RWPE1 (cell line): ENCODE measurements around the gene STARD13.

ENCODE experiments used
- CTCF ChIA-PET: fragments of 350-600 bp; sonication (Branson Sonifier 250); formaldehyde crosslinking; extraction: SDS; loops from one replicate; lab custom pipeline; 2021; lab: Yijun Ruan, JAX
- POLR2A ChIA-PET: fragments of 400-600 bp; formaldehyde crosslinking; extraction: SDS; loops from one replicate; lab custom pipeline; 2020; ENCODE audit warnings: antibody characterized with exemption; ENCODE audit not compliant: low non-redundant PET; lab: Yijun Ruan, JAX
- DNase-seq: peaks from one replicate; pipeline ENCODE4 v3.0.0; 2012; ENCODE audit warnings: low spot score
- H3K27ac ChIP-seq: fragments of 450-650 bp; 2 replicates; pipeline ENCODE4 v1.5.1; 2017
- CTCF ChIP-seq: fragments of 450-650 bp; conservative IDR thresholded peaks from 2 replicates; pipeline ENCODE4 v1.5.1; 2017; ENCODE audit warnings: low read depth, mild to moderate bottlenecking

Gene STARD13

DNA sequence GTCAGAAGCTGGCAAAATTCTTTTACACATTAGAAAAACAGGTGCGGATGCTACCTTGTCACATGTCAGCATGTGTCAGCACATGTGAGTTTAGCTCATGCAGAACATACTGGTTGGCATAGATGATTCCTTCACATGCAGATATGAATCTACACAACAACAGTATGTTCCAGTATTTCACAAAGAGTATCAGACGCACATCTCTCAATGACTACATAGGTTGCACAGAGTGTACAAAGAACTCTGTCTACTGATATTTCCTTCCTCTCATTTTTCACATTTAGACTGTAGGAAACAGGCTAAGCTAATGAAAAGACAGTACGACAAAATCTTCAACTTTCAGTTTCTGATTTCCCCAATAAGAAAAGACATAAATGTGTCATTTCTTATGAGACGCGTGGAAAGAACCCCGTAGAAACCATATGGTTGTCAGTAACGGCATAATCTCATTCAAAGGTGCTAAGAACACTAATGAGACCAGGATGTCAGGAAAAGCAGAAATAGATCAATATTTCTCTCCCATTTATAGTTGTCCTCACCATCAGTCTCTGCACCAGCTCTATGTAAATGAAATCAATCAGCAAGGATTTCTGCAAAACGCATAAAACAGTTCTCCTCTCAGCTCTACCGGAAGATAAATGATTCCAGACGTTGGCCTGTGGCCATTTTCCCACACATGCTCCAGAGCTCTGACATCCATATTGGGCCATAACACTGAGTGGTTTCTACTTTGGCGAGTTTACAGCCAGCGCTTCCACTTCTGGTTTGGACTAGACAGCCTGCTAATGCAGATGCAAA, 81.2 kb downstream of the STARD13 start:
- ChIA-PET POLR2A (no interaction called here), CTCF (no interaction called here)
- no peak for DNase-seq
- no peak overlapping the region for H3K27ac ChIP-seq
- no peak for TF ChIP-seq CTCF

GRCh38 chr13:33202644-33203169, 82.8 kb downstream of the STARD13 start:
- TF ChIP-seq CTCF, result no peak
- ChIA-PET CTCF (no interaction called here), POLR2A (no interaction called here)
- DNase-seq, result no peak
- H3K27ac ChIP-seq, result no peak overlapping the region

- no peak for TF ChIP-seq CTCF
- CTCF ChIA-PET, result no interaction called here
- no peak for DNase-seq
- no peak overlapping the region for H3K27ac ChIP-seq
- POLR2A ChIA-PET, result no interaction called here
Observed at GRCh38 chr13:33201659-33202058, 83.9 kb downstream of the STARD13 start.

GRCh38 chr13:33199289-33199850, 86.2 kb downstream of the STARD13 start:
- ChIA-PET POLR2A (no interaction called here), CTCF (no interaction called here)
- no peak for DNase-seq
- H3K27ac ChIP-seq, result no peak overlapping the region
- TF ChIP-seq CTCF, result no peak

GRCh38 chr13:33197541-33197971, 88.0 kb downstream of the STARD13 start:
- no peak for TF ChIP-seq CTCF
- H3K27ac ChIP-seq, result no peak overlapping the region
- DNase-seq, result no peak
- CTCF ChIA-PET, result no interaction called here
- POLR2A ChIA-PET, result no interaction called here

DNA sequence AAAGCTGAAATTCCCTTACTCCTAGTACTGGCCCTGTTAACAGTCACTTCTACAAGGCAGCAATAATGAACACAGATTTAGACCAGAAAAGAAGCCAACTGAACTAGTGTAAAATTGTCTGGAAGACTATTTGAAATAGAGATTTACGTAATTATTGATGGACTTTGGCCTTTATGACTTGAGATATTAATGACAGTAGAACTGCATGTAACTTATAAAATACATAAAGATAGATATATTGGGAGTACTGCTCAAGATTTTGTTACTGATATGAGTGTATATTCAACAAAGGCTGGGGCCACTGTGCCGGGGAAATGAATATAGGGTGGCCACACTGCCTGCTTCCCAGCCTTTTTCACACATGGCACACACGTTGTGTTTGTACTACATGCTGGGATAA, 88.8 kb downstream of the STARD13 start:
- ChIA-PET CTCF (no interaction called here), POLR2A (no interaction called here)
- TF ChIP-seq CTCF, result no peak
- DNase-seq, result no peak
- no peak overlapping the region for H3K27ac ChIP-seq
